GM19025 (cell line): Measurements from ENCODE around the gene SYNC.
"Not testable (repeated sequence)": the region's sequence is repeated elsewhere in the genome, so short reads cannot be mapped to it uniquely, and the experiment has no call there.

Source experiments
- ATAC-seq: cut with Tn5 transposase; IDR thresholded peaks from one replicate; pipeline ENCODE4 v1.9.1; 2021; ENCODE audit warnings: mild to moderate bottlenecking, low read depth, moderate library complexity; ENCODE audit not compliant: unreplicated experiment

The SYNC gene

GRCh38 chr1:32647308-32648134 is 55.0 kb downstream of the SYNC start:
- ATAC-seq: no peak

DNA sequence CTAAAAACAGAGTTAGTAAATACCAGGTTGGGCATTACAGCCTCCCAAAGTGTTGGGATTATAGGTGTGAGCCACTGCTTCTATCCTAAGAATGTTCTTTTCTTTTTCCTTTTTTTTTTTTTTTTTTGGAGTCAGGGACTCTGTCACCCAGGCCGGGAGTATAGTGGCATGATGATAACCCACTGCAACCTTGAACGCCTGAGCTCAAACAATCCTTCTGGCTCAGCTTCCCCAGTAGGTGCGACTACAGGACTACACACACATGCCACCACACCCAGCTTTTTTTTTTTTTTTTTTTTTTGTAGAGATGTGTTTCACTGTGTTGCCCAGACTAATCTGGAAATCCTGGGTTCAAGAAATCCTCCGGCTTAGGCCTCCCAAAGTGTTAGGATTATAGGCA is 58.1 kb downstream of the SYNC start:
- no peak for ATAC-seq

- not testable (repeated sequence) for ATAC-seq
Observed at GRCh38 chr1:32642292-32642827, 60.2 kb downstream of the SYNC start.

DNA sequence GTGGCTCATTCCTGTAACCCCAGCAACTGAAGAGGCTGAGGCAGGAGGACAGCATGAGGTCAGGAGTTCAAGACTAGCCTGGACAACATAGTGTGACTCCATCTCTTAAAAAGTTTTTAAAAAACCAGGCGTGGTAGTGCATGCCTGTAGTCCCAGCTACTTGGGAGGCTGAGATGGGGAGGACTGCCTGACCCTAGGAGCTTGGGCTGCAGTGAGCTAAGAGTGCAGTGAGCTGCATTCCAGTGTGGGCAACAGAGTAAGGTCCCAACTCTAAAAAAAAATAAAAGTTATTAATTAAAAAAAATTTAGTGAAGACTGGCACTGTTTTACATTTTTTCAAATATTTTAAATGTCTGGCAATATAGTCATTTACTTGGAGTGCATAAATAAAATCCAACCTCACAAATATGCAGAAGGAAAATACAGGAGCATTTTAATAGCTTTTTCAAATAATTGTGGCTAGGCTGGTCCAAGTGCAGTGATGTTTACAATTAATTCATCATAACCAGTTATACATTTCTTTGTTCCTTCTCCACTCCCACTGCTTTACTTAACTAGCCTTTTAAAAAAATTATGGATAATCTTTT is 63.0 kb downstream of the SYNC start:
- no peak for ATAC-seq

DNA sequence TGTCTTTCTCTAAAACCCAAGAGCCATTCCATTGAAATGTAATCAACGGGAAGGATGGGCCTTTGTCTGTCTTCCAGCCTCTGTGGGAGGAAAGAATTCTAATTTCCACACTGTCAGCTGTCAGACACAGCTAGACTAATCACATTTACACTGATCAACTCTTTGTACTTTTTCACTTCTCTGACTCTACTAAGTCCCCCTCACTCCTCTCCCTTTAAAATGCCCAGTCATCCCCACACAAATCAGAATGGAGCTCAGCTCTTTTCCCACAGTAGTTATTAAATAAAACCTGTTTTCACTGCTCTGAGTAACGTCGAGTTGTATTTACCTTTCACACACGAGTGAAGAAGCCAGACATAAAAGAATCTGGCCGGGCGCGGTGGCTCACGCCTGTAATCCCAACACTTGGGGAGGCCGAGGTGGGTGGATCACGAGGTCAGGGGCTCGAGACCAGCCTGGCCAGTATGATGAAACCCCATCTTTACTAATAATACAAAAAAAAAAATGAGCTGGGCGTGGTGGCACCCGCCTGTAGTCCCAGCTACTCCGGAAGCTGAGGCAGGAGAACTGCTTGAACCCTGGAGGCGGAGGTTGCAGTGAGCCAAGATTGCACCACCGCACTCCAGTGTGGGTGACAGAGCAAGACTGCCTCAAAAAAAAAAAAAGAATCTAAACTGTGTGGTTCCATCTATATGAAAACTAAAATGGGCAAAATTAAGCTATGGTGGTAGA is 65.5 kb downstream of the SYNC start:
- ATAC-seq: no peak

- no peak for ATAC-seq
Observed at GRCh38 chr1:32635508-32636277, 66.9 kb downstream of the SYNC start.

DNA sequence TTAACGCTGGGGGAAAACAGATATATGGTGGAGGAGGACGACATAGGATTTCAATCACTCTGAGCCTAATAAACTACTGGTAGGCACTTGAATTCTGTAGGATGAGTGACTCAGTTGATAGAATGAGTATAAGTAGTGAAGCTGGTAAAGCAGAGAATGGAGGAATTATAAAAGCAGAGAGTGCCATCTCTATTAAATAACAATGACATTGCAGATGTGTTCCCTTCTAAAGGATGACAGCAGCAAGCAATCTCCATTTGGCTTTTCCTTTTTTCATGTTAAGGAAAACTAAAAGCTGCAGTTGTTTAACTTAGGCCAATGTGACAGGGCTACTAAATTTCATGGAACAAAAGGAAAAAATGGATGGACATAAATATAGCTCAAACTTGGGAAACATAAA is 69.7 kb downstream of the SYNC start:
- no peak for ATAC-seq

DNA sequence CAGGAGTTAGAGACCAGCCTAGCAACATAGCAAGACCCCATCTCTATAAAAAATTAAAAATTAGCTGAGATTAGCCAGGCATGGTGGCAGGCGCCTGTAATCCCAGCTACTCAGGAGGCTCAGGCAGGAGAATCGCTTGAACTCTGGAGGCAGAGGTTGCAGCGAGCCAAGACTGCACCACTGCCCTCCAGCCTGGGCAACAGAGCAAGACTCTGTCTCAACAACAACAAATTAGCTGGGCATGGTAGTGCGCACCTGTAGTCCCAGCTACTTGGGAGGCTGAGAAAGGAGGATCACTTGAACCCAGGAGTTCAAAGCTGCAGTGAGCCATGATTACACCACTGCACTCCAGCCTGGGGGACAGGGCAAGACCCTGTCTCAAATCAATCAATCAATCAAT is 72.4 kb downstream of the SYNC start:
- ATAC-seq: not testable (repeated sequence)
